DND-41 (cell line): ENCODE results near the gene EFNA2.

Experiments used
- ATAC-seq: fragments of 200-7000 bp; cut with Tn5 transposase; 3 replicates; pipeline ENCODE4 v1.9.1; 2021; ENCODE audit warnings: low read depth; ENCODE audit not compliant: insufficient read depth
- DNase-seq: peaks from one replicate; pipeline ENCODE4 v3.0.0-alpha.2; 2020
- H2AFZ ChIP-seq: 2 replicates; pipeline ENCODE4 v1.6.0; 2012; ENCODE audit warnings: low read depth, low read length
- H3K27ac ChIP-seq: 2 replicates; pipeline ENCODE4 v1.5.1; 2012; ENCODE audit warnings: low read length, inconsistent platforms
- H3K27me3 ChIP-seq: fragments of 200-600 bp; sonication (generic); 2 replicates; pipeline ENCODE4 v1.6.0; 2012; ENCODE audit warnings: low read length, mild to moderate bottlenecking, inconsistent platforms; ENCODE audit not compliant: insufficient read depth, poor library complexity
- H3K36me3 ChIP-seq: 2 replicates; pipeline ENCODE4 v1.5.1; 2012; ENCODE audit warnings: low read length, inconsistent platforms; ENCODE audit not compliant: insufficient read depth
- H3K4me1 ChIP-seq: 2 replicates; pipeline ENCODE4 v1.5.1; 2012; ENCODE audit warnings: mild to moderate bottlenecking, low read length; ENCODE audit not compliant: insufficient read depth
- H3K4me2 ChIP-seq: 2 replicates; pipeline ENCODE4 v1.6.0; 2012; ENCODE audit warnings: mild to moderate bottlenecking, moderate library complexity, low read length, inconsistent platforms; ENCODE audit not compliant: insufficient read depth
- H3K4me3 ChIP-seq, 2 experiments: fragments of 200-600 bp in 1 of 2; shearing (Covaris generic) in 1 of 2; 2 replicates each; pipeline ENCODE4 v1.5.1; 2012 to 2016; ENCODE audit warnings: inconsistent platforms in 2 of 2, low read length in 2 of 2, mild to moderate bottlenecking in 2 of 2, low read depth in 1 of 2, moderate library complexity in 1 of 2
- H3K79me2 ChIP-seq: 2 replicates; pipeline ENCODE4 v1.6.0; 2012; ENCODE audit warnings: low read length, inconsistent platforms; ENCODE audit not compliant: insufficient read depth
- H3K9ac ChIP-seq: 2 replicates; pipeline ENCODE4 v1.6.0; 2012; ENCODE audit warnings: low read depth, mild to moderate bottlenecking, inconsistent platforms, low read length, moderate library complexity
- H3K9me3 ChIP-seq: 2 replicates; pipeline ENCODE4 v1.5.1; 2012; ENCODE audit warnings: low read length, moderate library complexity, mild to moderate bottlenecking, inconsistent platforms; ENCODE audit not compliant: insufficient read depth, severe bottlenecking
- H4K20me1 ChIP-seq: 2 replicates; pipeline ENCODE4 v1.6.0; 2012; ENCODE audit warnings: low read length; ENCODE audit not compliant: insufficient read depth
- CTCF ChIP-seq: IDR thresholded peaks from 2 replicates; pipeline ENCODE4 v1.5.1; 2012; ENCODE audit warnings: borderline replicate concordance, low read length, moderate library complexity, mild to moderate bottlenecking; ENCODE audit not compliant: poor library complexity, severe bottlenecking; ENCODE audit errors: extremely low read depth
- EZH2 ChIP-seq: IDR thresholded peaks from 3 replicates; pipeline ENCODE4 v1.6.1; 2012; ENCODE audit warnings: borderline replicate concordance, low read depth, mild to moderate bottlenecking, moderate library complexity, low read length, inconsistent platforms; ENCODE audit not compliant: severe bottlenecking

EFNA2 gene

GRCh38 chr19:1287354-1288225 is 1.9 kb downstream of the EFNA2 start:
- Histone ChIP-seq H3K4me3 (no peak overlapping the region), H3K9ac (no peak overlapping the region), H3K9me3 (no peaks in the 10 kb centered on the region), H3K36me3 (no peaks in the 10 kb centered on the region), H3K27ac (no peak overlapping the region), H3K4me1 (no peaks in the 10 kb centered on the region), H3K79me2 (no peaks in the 10 kb centered on the region), H3K27me3 (no peaks in the 10 kb centered on the region), H4K20me1 (peaks cover 3% of the 10 kb centered on the region; the same call in 1 of the 2 replicates), H3K4me2 (no peak overlapping the region), H2AFZ (no peak overlapping the region)
- ATAC-seq (no peak), DNase-seq (no peak)
- TF ChIP-seq EZH2, result no peak
- no peak for TF ChIP-seq CTCF

GRCh38 chr19:1288226-1288612 is 2.5 kb downstream of the EFNA2 start:
- H3K36me3 ChIP-seq, result no peaks in the 10 kb centered on the region
- no peak overlapping the region for H3K4me3 ChIP-seq
- no peak for TF ChIP-seq EZH2
- TF ChIP-seq CTCF, result no peak
- H3K79me2 ChIP-seq, result no peaks in the 10 kb centered on the region
- H3K27me3 ChIP-seq, result no peaks in the 10 kb centered on the region
- H2AFZ ChIP-seq, result no peak overlapping the region
- no peak overlapping the region for H3K9ac ChIP-seq
- DNase-seq (no peak), ATAC-seq (no peak)
- H3K4me1 ChIP-seq, result no peaks in the 10 kb centered on the region
- peaks cover 3% of the 10 kb centered on the region; the same call in 1 of the 2 replicates for H4K20me1 ChIP-seq
- H3K9me3 ChIP-seq, result no peaks in the 10 kb centered on the region
- no peak overlapping the region for H3K27ac ChIP-seq
- H3K4me2 ChIP-seq, result no peak overlapping the region

GRCh38 chr19:1288833-1289685 is 3.4 kb downstream of the EFNA2 start:
- Histone ChIP-seq H3K4me1 (no peaks in the 10 kb centered on the region), H3K36me3 (no peaks in the 10 kb centered on the region), H3K4me3 (no peak overlapping the region), H3K9me3 (no peaks in the 10 kb centered on the region), H3K4me2 (no peak overlapping the region), H3K79me2 (no peaks in the 10 kb centered on the region), H3K27me3 (no peaks in the 10 kb centered on the region), H3K9ac (no peak overlapping the region), H2AFZ (no peak overlapping the region), H4K20me1 (peaks cover 3% of the 10 kb centered on the region; the same call in 1 of the 2 replicates), H3K27ac (no peak overlapping the region)
- DNase-seq (no peak), ATAC-seq (no peak)
- TF ChIP-seq EZH2 (no peak), CTCF (no peak)
